NCI-H2227 treated with DMSO at 0.1 percent for 48 hours (cell line): ENCODE measurements around the gene ADAMTSL1.

Source experiments
- DNase-seq: peaks from one replicate; lab custom pipeline; 2025; lab: John Stamatoyannopoulos, UW

ADAMTSL1 gene

DNA sequence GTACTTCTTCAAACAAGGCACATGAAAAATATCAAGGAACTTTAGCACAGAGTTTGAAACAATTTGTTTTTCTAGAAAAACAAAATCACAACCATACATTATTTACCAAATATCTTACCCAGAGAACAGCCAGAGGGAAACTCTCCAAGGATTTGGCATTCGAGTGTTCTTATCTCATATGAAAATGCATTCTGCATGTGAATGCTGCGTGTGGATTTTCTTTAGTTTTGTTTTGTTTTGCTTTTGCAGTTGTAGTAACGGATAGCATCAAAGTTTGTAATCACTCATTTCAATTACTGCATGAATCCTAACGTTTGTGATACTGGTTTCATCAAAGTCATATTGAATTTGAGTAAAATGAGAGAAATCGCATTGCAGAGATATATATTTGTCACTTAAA, 28.0 kb downstream of the ADAMTSL1 start:
- no peak for DNase-seq

DNA sequence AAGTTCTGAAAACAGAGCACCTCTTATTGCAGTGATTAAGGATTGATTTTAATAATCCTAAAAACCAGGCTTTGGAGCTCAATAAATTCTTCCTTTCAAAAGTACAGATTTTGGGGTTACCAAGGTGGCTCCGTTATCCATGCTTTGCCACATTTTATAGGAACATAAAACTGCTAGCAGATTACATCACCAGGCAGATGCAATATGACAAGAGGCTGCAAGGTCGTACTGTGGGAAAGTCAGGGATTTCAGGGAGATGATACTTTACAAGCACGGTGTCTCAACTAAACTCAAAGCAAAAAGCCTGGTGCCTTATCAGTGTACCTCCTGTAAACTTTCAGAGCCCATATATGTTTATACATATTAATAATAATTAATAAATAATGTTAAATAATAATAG, 28.6 kb downstream of the ADAMTSL1 start:
- no peak for DNase-seq

DNA sequence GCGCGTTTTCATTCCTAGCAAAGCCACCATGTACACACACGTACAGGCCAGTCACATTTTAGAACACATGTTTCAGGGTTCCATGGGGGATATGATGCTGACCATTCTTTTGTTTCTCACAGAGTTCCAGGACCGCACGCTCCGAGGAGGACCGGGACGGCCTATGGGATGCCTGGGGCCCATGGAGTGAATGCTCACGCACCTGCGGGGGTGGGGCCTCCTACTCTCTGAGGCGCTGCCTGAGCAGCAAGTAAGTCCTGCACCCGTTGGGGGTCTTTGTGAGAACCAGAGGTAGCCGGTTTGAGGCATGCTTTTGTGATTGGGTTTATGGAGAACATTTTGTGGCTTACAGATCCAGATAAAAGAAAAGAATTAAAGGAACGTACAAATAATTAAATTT, 30.8 kb downstream of the ADAMTSL1 start:
- no peak for DNase-seq

DNA sequence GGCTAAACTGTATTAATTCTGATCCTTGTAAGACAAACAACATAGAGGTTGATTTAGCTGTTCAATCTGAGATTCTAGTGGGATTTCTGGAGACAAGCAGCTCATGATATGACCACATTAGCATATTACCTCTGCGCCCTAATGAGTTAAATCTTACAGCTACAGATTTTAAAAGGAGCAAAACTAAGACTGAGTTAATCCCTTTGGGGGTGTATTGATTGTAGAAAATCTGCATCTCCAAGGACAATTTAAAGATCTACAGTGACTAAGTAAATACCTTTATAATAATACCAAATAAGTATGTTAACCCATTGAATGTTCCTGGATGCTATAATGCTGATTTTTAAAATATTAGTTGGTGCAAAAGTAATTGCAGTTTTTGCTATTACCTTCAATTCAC, 33.2 kb downstream of the ADAMTSL1 start:
- DNase-seq, result no peak

DNA sequence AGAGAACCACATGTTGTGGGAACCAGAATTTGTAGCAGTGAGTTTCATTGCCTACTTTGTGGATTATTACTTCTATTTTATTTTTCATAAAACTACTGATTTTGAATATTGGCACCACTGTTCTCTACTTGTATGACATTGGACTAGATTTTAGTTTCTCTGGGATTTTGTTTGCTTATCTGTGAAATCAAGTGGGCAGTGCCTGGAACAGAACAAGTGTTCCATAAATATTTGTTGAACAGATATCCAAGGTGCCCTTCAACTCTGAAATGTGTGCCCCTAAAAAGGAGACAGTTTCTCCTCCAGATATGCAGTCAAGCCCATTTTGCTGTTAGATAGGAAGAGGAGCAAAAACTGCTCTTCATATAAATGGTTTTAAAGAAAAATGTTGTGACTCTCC, 42.6 kb downstream of the ADAMTSL1 start:
- DNase-seq, result no peak

DNA sequence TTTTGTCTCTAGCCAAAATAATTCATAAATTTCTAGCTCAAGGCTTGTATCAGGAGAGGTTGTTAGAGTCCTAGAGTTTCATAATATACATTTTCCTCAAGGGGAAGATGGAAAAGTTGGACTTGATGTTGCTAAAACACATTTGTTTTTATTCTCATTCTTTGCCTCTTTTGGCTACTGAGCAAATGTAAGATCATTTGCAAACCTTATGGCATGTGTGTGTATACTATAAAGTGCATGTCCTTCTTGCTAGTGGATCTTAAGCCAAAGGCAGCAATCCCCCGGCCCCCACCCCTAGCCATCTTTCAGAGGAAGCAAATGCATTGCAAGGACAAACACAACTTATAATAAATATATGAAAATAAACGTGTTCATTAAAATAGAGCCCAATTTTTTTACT, 43.0 kb downstream of the ADAMTSL1 start:
- no peak for DNase-seq

DNA sequence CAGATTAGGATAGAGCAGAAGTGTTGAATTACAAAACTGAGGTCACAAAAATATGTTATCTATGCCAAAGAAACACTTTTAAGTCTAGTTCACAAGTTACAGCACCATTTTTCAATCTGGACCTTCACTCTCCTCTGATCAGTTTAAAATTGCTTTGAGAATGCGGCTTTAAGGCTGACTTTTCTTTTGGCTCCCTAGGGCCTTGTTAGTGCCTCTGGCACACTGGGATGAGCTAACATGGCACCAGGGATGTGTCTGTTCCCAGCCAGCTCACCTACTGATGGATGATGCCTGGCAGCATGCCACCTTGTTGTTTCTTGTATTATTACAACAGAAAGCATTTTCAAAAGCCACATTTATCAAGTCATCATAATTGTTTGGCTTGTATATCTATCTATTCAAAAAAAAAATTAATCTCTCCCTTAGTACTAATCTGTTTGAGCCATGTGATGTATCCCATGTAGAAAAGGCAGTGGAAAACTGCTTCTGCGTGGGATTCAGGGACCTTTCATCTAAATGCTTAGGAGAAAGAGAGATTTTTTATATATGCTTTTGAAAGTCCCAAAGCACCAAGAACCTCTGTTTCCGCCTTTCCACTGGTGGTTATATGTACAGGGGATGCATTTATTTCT, 46.6 kb downstream of the ADAMTSL1 start:
- no peak for DNase-seq

DNA sequence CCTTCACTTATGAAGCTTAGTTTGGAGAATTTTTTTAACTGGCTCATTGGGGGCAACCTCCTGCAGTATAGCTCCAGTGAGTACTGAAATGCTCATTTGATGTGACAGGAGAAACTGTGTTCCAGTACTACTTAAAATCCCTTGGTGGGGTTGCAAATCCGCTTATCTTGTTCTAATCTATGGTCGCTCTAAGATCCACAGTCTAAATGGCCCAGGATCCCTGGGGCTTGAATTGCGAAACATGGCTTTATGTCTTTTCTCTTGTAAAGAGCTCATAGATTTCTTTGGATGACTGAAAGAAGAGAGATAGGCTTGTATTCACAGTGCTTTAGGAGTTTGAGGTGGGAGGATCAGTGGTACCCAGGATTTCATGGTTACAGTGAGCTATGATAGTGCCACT, 52.7 kb downstream of the ADAMTSL1 start:
- no peak for DNase-seq

DNA sequence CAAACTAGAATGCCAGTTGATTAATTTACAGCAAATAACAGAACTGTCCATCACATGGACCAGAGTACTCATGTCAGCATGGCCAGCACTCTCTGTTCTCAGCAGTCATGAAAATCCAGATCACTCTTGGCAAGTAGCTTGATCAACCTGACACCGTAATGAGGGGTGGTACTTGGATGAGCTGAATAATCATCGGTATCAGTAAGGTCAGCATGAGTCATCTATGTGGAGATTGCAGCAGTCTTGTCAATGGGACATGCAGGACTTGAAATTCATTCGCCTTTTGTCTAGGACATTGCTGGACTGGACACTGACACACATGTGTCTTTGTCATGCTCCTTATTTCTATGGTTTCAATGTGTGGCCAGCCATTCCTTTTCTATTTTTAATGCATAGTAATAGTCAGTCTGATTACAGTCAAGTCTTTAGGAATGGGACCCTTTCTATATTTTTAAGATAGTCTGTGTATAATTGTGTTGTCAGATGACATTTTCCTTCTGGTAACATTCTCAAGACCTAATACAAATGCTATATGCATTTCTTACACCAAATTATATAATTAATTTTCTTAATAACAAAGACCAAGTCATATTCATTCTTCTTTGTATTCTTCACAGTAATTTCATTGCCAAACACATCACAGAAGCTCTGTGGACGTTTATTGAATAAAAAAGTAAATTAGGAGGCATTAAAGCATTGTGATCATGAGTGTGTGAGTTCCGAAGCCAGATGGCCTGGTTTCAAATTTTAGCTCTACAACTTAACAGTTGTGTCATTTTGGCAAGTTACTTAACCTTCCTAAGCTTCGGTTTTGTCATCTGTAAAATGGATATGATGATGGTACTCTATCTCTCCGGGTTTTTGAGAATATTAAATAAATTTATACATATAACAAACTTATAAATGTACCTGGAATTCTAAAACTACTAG, 57.4 kb downstream of the ADAMTSL1 start:
- DNase-seq, result no peak

DNA sequence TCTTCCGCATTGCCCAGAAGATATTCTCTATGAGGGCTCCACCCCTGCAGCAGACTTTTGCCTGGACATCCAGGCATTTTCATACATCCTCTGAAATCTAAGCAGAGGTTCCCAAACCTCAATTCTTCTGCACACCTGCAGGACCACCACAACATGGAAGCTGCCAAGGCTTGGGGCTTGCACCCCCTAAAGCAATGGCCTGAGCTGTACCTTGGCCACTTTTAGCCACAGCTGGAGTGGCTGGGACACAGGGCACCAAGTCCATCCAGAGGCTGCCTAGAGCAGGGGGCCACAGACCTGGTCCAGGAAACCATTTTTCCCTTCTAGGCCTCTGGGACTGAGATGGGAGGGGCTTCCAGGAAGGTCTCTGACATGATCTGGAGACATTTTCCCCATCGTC, 60.7 kb downstream of the ADAMTSL1 start:
- no peak for DNase-seq

DNA sequence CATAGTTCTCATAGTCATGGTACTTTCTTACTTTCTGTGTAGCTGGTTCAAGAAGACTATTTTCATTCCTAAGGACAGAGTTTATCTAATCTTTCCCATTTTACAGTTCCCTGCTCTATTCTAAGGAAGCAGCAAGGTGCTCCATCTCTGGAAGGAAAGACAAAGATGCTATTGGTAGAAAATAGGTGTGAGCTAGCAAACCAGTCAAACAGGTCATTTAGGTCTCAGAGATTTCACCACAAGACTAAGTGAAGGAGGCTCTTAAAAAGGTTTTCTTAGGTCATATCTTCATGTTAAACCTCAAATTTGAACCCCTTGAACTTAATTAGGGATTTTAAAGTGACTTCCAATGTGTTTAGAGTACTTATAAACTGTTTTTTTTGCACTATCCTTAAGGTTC, 62.6 kb downstream of the ADAMTSL1 start:
- DNase-seq, result no peak

DNA sequence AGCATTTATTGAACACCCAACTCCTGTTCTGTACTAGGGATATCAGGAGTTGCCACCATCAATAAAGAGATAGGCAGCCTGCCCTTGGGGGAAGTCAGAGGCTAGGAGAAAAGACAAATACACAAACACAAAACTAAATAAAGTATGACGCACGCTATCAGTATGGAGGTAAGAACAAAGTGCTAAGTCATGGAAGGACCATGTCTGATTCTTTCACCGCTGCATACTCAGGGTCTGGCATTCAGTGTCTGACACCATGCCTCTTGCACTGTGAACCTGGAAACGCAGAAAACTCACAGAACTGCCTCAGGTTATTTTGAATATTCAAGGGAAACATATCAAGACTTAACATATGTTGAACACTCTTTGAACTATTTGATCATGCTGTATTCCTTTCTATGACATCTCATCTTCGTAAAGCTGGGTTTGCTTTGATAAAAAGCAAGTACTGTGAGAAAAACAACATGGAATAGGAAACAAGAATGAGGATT, 65.3 kb downstream of the ADAMTSL1 start:
- no peak for DNase-seq

DNA sequence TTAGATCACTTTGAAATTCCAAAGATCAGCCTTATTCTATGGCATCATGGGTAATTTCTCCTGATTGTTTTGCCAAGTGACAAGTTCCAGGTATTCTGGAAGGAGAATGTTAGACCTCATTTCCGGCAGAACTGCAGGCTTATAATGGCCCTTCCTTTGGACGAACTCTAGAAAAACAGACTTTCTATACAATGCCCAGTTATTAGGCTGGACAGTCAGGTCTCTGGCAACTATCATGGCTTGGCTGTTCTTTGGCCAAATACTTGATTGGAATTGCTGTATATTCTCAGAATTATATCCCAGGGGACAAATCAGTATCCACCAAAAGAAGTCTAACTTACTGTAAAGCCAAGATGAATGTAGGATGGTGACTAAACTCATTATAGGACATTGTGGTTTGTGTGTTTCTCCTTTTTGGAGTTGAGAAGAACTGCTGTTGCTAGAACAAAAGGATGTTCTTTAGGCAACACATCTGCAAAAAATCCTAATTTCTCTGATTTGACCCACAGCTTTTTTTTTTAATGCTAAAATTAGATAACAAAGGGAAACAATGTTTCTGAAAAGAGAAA, 69.0 kb downstream of the ADAMTSL1 start:
- DNase-seq, result no peak

DNA sequence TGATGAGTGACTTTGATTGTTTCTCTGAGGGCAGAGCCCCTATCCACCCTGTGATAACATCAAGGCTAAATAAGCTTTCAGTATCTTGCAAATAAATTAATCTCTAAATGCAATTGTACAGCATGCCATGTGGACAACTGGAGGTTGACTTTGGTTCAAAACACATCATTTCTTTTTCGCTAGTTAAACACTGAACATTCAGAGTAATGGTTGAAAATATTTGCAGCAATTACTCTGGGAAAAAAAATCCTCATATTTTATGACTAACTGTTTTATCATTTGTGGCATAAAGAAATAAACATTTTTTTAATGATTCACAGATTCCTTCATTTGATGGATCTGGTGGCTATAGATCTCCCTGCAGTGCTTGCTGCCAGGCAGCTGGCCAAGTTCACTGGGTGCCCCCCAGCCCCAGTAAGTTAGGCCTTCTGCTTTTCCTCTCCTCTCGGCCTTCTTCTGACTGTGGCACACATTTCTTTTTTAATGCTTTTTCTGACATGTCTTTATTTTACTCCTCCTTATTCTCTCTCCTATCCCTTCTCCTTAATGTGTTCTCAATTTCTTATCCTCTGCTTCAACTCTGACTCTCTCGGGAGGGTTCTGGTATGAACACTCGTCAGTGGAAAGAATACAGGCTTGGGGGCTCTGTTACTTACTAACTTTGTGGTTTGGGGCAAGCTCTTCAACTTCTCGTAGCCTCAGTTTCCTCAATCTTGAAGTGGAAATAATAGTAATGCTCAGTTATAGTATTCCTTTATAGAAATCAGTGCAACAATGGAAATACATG, 69.6 kb downstream of the ADAMTSL1 start:
- no peak for DNase-seq

DNA sequence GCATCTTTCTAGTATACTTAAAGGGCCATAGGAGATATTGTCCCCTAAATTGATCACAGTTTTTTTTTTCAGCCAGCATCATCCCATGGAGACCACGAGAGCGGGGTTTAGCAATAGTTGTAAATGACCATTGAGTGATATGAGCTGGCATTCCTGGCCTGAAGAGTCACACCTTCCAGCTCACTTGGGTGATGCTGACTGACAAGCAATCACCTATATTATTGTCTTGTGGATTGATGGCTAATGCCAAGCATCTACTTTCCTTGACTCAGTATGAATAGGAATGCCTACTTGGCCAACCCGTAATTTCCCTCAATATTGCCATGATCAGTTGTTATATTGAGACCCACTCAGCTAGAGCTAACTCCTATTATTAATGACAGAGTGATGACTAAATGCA, 70.5 kb downstream of the ADAMTSL1 start:
- no peak for DNase-seq

DNA sequence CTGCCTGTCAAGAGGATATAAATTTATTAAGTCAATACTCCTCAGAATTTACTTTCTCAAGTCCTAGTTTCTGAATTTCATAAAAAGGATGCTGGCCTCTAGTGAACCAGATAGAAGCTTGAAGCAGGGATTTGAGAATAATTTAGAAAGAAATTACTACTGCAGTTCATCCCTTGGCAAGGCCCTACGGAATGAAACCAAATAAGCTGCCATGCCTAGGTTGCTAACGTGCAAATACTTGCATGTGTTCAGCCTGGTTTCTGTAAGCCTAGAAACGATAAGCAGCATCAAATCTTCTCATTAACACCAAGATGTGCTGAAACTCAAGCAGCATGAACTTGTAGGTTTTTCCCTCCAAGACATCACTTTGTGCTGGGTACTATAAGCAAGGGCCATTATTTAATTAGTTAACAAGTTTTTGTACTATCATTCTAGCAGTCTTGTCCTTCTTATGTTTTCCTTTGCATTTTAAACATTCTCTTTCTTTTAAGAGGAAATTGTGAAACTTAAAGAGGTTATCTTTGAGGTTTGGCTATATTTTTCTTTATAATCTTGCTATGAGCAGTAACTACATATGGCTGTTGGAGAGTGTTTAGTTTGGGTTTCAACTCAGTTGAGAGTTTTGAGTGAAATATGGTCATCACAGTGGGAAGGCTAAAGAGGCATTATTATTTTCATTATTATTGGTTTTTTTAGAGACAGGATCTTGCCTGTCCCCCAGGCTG, 71.8 kb downstream of the ADAMTSL1 start:
- no peak for DNase-seq

DNA sequence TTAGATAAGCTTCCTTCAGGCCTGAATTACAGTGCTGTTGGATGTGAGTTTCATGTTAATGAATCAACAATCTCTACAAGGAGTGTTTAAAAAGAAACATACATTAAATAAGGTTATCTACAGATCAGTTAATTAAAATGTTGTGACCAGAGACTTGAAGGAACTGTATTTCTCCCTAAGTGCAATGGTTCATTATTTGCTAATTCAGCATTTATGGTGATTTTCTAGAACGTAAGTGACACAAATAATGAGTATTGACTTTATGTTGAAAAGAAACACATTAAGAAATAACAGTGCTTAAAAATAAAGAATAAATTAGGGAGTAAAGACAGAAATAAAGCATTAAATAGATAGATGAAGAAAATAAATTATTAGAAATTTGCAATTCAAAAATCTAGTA, 74.5 kb downstream of the ADAMTSL1 start:
- DNase-seq, result no peak

DNA sequence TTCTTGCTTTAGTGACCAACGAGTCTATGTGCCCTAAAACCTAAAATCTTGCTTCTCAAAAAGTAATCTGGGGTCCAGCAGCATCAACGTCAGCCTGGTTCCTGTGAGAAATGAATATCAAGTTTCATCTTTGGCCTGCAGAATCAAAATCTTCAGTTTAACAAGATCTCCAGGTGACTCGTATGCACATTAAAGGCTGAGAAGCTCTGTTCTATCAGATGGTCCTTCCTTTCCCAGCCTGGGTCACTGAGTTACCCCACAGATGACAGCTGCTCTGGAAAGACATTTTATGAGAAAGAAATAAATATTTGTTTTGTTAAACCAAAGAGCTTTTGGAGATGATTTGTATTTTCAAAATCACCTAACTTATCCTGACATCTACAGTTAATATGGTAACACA, 75.8 kb downstream of the ADAMTSL1 start:
- DNase-seq, result no peak

DNA sequence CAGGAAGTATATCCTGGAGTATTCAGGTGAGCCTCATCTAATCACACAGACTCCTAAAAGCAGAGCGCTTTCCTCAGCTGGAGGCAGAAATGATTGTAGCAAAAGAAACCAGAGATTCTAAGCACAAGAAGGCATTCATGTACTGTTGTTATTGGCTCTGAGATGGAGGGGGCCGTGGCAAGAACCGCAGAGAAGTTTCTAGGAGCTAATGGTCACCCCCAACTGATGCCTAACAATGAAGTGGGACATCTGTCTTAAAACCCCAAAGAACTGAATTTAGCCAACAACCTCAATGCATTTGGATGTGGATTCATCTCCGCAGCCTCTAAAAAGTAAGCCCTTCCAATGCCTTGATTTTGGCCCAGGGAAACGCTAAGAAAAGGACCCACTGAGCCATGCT, 76.3 kb downstream of the ADAMTSL1 start:
- no peak for DNase-seq

DNA sequence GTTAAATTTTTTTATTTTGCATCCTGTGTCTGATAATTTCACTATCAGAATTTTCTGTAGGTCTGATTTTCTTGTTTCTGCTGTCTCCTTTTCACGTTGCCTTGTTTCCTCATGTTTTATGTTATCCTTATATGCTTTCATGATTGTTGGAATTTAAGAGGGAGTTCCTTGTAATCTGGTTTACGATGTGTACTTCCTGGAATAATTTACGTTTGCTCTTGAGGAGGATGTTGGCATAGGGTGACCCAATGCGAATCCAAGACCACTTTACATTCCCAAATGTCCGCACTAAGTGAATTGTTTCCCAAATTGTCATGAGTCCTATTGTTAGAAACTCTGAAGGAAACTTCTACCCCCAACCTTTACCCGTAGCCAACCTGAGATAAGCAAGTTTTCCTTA, 80.3 kb downstream of the ADAMTSL1 start:
- DNase-seq, result no peak

DNA sequence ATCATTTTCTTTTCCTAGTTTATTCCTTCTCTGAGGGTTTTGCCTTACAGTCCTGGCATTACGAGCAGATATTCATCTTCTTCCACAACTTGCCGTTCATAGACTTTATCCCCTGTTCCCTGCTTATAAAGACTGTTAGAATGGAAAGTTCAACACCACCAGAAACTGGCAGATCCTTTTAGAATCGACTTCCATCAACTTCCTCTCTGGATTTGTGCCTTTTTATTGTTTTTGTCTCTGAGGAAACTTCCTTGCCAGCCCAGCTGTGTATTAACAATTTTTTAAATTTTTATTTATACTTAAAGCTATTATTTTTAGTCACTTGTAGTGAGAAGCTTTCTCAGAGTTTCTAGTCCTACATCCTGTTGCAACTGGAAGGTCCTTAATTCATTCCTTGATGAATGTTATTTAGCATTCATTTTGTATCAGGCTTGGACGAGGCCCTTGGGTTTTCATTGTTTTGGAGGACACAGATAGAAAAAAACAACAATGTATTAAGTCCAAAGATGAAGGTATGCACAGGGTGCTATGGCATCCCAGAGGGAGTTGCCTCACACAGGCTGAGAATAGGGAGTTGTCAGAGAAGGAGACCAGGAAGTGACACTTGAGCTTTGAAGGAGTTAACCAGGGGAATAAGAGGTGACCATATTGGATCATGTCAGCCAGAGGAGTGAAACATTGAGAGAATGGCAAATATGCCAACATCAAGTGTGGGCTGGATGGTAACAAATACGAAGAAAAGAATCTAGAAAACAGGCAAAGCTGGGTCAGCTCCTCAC, 81.3 kb downstream of the ADAMTSL1 start:
- no peak for DNase-seq
